ENCODE measurements around the gene OSBPL2. TPM values are rescaled to one million over a fixed set of nuclear protein-coding genes. Genes with fewer than 3 reads are reported as not detected.

The OSBPL2 gene
- total and polyA plus RNA-seq, 2 donors (not counting 1 experiment from before 2014, with no cell fraction given): 28.1 to 74.3 TPM

GRCh38 chr20:62231292-62231691 is 7.0 kb upstream of the OSBPL2 start:
- no peaks in the 10 kb centered on the region for H4K20me1 ChIP-seq (ENCODE audit: control insufficient read depth, insufficient read depth, low read length, poor library complexity, severe bottlenecking)
- H3K9me3 ChIP-seq (ENCODE audit: control extremely low read depth in 1 of 3, control insufficient read depth in 2 of 3, insufficient read depth in 1 of 3, low read length in 2 of 3): peaks cover 0 to 23% (median 5%) of the 10 kb centered on the region in 3 donors
- no peak overlapping the region for H3K9ac ChIP-seq (ENCODE audit: low read length)
- peaks cover 12% of the 10 kb centered on the region for H3K27me3 Mint-ChIP-seq
- POLR2A ChIA-PET: no interaction called here
- no peaks in the 10 kb centered on the region for H3K36me3 ChIP-seq (replicated peaks in 1 of 2; ENCODE audit: control extremely low read depth in 1 of 2, control insufficient read depth in 1 of 2, extremely low read depth in 1 of 2, insufficient read depth in 2 of 2, low read length in 1 of 2)
- TF ChIP-seq EZH2 (IDR thresholded peaks at IDR 0.05; ENCODE audit: borderline replicate concordance, insufficient read depth, low read depth, low read length, poor library complexity, severe bottlenecking) (no peak), CTCF (IDR thresholded peaks at IDR 0.05) (no peak)
- no peak overlapping the region for H3K27ac ChIP-seq (ENCODE audit: low read length in 2 of 2)
- H3K4me3 ChIP-seq (ENCODE audit: control extremely low read depth in 1 of 5, extremely low read depth in 1 of 5, insufficient read depth in 1 of 5, low read depth in 2 of 5, low read length in 4 of 5): no peak overlapping the region
- peaks cover 1% of the 10 kb centered on the region for H3K4me1 Mint-ChIP-seq
- DNase-seq (no peak), ATAC-seq (ENCODE audit: low read depth) (no peak)
- H3K27me3 ChIP-seq (replicated peaks in 1 of 4; ENCODE audit: control extremely low read depth in 1 of 4, control insufficient read depth in 3 of 4, insufficient read depth in 4 of 4, low read length in 3 of 4): peaks cover 0 to 24% (median 1%) of the 10 kb centered on the region in 4 experiments
- H3K79me2 ChIP-seq (ENCODE audit: control insufficient read depth, insufficient read depth, low read length): no peaks in the 10 kb centered on the region
- WGBS (ENCODE audit: insufficient coverage): 91% methylated on average over 6 of the region's 6 CpGs
- no peak overlapping the region for H3K27ac Mint-ChIP-seq
- H3K4me3 Mint-ChIP-seq: no peak overlapping the region
- H2AFZ ChIP-seq (ENCODE audit: insufficient read depth, low read depth, low read length, poor library complexity, severe bottlenecking): no peak overlapping the region
- H3K9me3 Mint-ChIP-seq (ENCODE audit: insufficient read depth): no peaks in the 10 kb centered on the region
- H3K4me1 ChIP-seq (ENCODE audit: control insufficient read depth in 2 of 2, insufficient read depth in 2 of 2, low read length in 2 of 2): no peaks in the 10 kb centered on the region
- CTCF ChIA-PET: no interaction called here
- intact Hi-C loops (cut with micrococcal nuclease): no loop called here
- H3K4me2 ChIP-seq (replicated peaks; ENCODE audit: low read depth, low read length, poor library complexity, severe bottlenecking): no peak overlapping the region

- ATAC-seq (ENCODE audit: low read depth) (no peak), DNase-seq (no peak)
- no peaks in the 10 kb centered on the region for H3K9me3 Mint-ChIP-seq (ENCODE audit: insufficient read depth)
- Histone ChIP-seq H3K79me2 (ENCODE audit: control insufficient read depth, insufficient read depth, low read length) (peaks cover 6% of the 10 kb centered on the region), H3K36me3 (replicated peaks in 1 of 2; ENCODE audit: control extremely low read depth in 1 of 2, control insufficient read depth in 1 of 2, extremely low read depth in 1 of 2, insufficient read depth in 2 of 2, low read length in 1 of 2) (no peaks in the 10 kb centered on the region), H3K4me1 (ENCODE audit: control insufficient read depth in 2 of 2, insufficient read depth in 2 of 2, low read length in 2 of 2) (peaks cover 0 to under 1% of the 10 kb centered on the region in 2 donors), H3K9me3 (ENCODE audit: control extremely low read depth in 1 of 3, control insufficient read depth in 2 of 3, insufficient read depth in 1 of 3, low read length in 2 of 3) (peaks cover 0 to 23% (median 5%) of the 10 kb centered on the region in 3 donors), H3K27ac (ENCODE audit: low read length in 2 of 2) (no peak overlapping the region), H3K4me3 (ENCODE audit: control extremely low read depth in 1 of 5, extremely low read depth in 1 of 5, insufficient read depth in 1 of 5, low read depth in 2 of 5, low read length in 4 of 5) (no peak overlapping the region), H2AFZ (ENCODE audit: insufficient read depth, low read depth, low read length, poor library complexity, severe bottlenecking) (no peak overlapping the region), H4K20me1 (ENCODE audit: control insufficient read depth, insufficient read depth, low read length, poor library complexity, severe bottlenecking) (no peaks in the 10 kb centered on the region), H3K4me2 (replicated peaks; ENCODE audit: low read depth, low read length, poor library complexity, severe bottlenecking) (no peak overlapping the region), H3K27me3 (replicated peaks in 1 of 4; ENCODE audit: control extremely low read depth in 1 of 4, control insufficient read depth in 3 of 4, insufficient read depth in 4 of 4, low read length in 3 of 4) (peaks cover 0 to 23% (median 1%) of the 10 kb centered on the region in 4 experiments), H3K9ac (ENCODE audit: low read length) (no peak overlapping the region)
- peaks cover 7% of the 10 kb centered on the region for H3K27me3 Mint-ChIP-seq
- intact Hi-C loops (cut with micrococcal nuclease): no loop called here
- ChIA-PET POLR2A (no interaction called here), CTCF (no interaction called here)
- H3K4me3 Mint-ChIP-seq: no peak overlapping the region
- TF ChIP-seq EZH2 (IDR thresholded peaks at IDR 0.05; ENCODE audit: borderline replicate concordance, insufficient read depth, low read depth, low read length, poor library complexity, severe bottlenecking) (no peak), CTCF (IDR thresholded peaks at IDR 0.05) (no peak)
- 92% methylated on average over 7 of the region's 7 CpGs for WGBS (ENCODE audit: insufficient coverage)
- peaks cover 1% of the 10 kb centered on the region for H3K4me1 Mint-ChIP-seq
- H3K27ac Mint-ChIP-seq: no peak overlapping the region
These were observed 6.1 kb upstream of the OSBPL2 start for GRCh38 chr20:62232194-62232593.
